ENCODE results near the gene FANCE.

Gene FANCE

DNA sequence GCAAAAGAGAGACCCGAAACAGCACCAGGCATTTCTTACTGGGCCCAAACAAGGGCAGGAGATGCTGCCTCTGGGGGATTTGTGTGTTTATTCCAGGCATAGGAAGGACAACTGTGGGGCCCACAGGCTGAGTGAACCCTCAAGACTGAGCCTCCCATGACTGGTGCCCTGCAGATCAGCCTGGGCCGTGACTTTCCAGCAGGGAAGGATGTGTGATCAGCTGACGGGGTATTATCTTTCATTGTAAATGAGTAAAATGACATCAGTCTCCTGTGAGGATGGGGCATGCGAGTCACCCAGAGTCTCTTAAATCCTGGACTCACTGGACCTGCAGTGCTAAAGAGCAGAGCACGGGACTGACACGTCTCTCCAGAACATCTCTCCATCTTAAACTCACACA is 48.6 kb downstream of the FANCE start:
- H3K9ac ChIP-seq: no peak overlapping the region
- TF ChIP-seq CTCF (conservative IDR thresholded peaks at IDR 0.05; ENCODE audit: low read depth, low read length): no peak
- H3K27me3 ChIP-seq (ENCODE audit: insufficient read depth, low read depth): no peaks in the 10 kb centered on the region
- H3K36me3 ChIP-seq (ENCODE audit: insufficient read depth): no peaks in the 10 kb centered on the region
- H2AFZ ChIP-seq (ENCODE audit: low read depth): no peak overlapping the region
- peaks cover 5% of the 10 kb centered on the region for H3K4me1 ChIP-seq (ENCODE audit: low read depth, poor library complexity, severe bottlenecking)
- no peak overlapping the region for H3K27ac ChIP-seq
- no peak overlapping the region for H3K4me3 ChIP-seq (IDR thresholded peaks at IDR 0.05; ENCODE audit: insufficient read depth, low read depth, low read length)
- no peak overlapping the region for H3K4me2 ChIP-seq
- H4K20me1 ChIP-seq (ENCODE audit: insufficient read depth): no peaks in the 10 kb centered on the region
- H3K79me2 ChIP-seq (ENCODE audit: insufficient read depth, low read depth): no peaks in the 10 kb centered on the region

GRCh38 chr6:35501784-35502183 is 49.6 kb downstream of the FANCE start:
- no peaks in the 10 kb centered on the region for H3K27me3 ChIP-seq (ENCODE audit: insufficient read depth, low read depth)
- no peak overlapping the region for H3K4me3 ChIP-seq (IDR thresholded peaks at IDR 0.05; ENCODE audit: insufficient read depth, low read depth, low read length)
- H3K36me3 ChIP-seq (ENCODE audit: insufficient read depth): no peaks in the 10 kb centered on the region
- H3K4me1 ChIP-seq (ENCODE audit: low read depth, poor library complexity, severe bottlenecking): peaks cover 5% of the 10 kb centered on the region
- H3K4me2 ChIP-seq: no peak overlapping the region
- H2AFZ ChIP-seq (ENCODE audit: low read depth): no peak overlapping the region
- no peaks in the 10 kb centered on the region for H4K20me1 ChIP-seq (ENCODE audit: insufficient read depth)
- H3K9ac ChIP-seq: no peak overlapping the region
- no peak for TF ChIP-seq CTCF (conservative IDR thresholded peaks at IDR 0.05; ENCODE audit: low read depth, low read length)
- H3K79me2 ChIP-seq (ENCODE audit: insufficient read depth, low read depth): no peaks in the 10 kb centered on the region
- no peak overlapping the region for H3K27ac ChIP-seq

GRCh38 chr6:35503534-35503933 is 51.4 kb downstream of the FANCE start:
- no peak overlapping the region for H2AFZ ChIP-seq (ENCODE audit: low read depth)
- no peak overlapping the region for H3K4me3 ChIP-seq (IDR thresholded peaks at IDR 0.05; ENCODE audit: insufficient read depth, low read depth, low read length)
- H3K9ac ChIP-seq: no peak overlapping the region
- no peaks in the 10 kb centered on the region for H3K27me3 ChIP-seq (ENCODE audit: insufficient read depth, low read depth)
- no peaks in the 10 kb centered on the region for H4K20me1 ChIP-seq (ENCODE audit: insufficient read depth)
- TF ChIP-seq CTCF (conservative IDR thresholded peaks at IDR 0.05; ENCODE audit: low read depth, low read length): no peak
- no peaks in the 10 kb centered on the region for H3K36me3 ChIP-seq (ENCODE audit: insufficient read depth)
- no peak overlapping the region for H3K4me2 ChIP-seq
- H3K4me1 ChIP-seq (ENCODE audit: low read depth, poor library complexity, severe bottlenecking): no peaks in the 10 kb centered on the region
- no peak overlapping the region for H3K27ac ChIP-seq
- H3K79me2 ChIP-seq (ENCODE audit: insufficient read depth, low read depth): no peaks in the 10 kb centered on the region

DNA sequence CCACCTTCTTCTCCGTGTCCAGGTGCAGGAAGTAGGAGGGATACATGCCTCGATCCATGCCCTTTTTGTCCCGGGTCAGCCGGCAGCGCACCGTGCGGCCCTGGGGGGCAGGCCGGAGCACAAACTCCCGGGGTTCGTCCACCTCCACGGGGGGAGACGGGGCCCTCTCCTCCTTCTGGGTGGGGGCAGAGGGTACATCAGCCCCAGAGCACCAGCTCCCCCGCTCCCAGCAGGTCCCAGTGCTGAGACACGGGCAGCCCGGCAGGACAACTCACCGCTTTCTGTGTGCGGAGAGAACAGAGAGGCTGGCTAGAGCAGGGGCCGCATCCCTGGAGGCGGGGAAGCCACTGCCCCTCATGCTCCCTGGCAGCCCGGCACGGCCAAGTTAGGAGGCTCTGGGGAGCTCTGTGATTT is 53.9 kb downstream of the FANCE start:
- H2AFZ ChIP-seq (ENCODE audit: low read depth): no peak overlapping the region
- no peak for TF ChIP-seq CTCF (conservative IDR thresholded peaks at IDR 0.05; ENCODE audit: low read depth, low read length)
- H3K27me3 ChIP-seq (ENCODE audit: insufficient read depth, low read depth): no peaks in the 10 kb centered on the region
- no peak overlapping the region for H3K4me2 ChIP-seq
- no peak overlapping the region for H3K9ac ChIP-seq
- no peaks in the 10 kb centered on the region for H3K4me1 ChIP-seq (ENCODE audit: low read depth, poor library complexity, severe bottlenecking)
- H3K27ac ChIP-seq: no peak overlapping the region
- no peaks in the 10 kb centered on the region for H3K79me2 ChIP-seq (ENCODE audit: insufficient read depth, low read depth)
- no peaks in the 10 kb centered on the region for H3K36me3 ChIP-seq (ENCODE audit: insufficient read depth)
- H3K4me3 ChIP-seq (IDR thresholded peaks at IDR 0.05; ENCODE audit: insufficient read depth, low read depth, low read length): no peak overlapping the region
- no peaks in the 10 kb centered on the region for H4K20me1 ChIP-seq (ENCODE audit: insufficient read depth)

DNA sequence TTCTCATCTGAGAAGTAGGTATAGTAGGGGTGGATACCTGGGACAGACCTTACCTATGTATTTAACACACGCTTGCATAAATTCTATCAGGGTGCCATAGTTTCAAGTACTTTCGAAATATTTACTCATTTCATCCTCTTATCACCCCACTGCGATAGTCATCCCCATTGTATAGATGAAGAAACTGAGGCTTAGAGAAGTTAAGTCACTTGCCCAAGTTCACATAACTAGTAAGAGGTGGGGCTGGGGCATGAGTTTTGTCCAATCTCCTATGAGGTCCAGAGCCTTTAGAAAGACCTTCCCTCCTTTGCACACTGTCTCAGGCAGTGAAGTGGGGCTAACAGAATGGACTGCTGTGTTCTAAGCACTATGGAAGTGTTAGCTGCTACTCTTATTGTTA is 54.4 kb downstream of the FANCE start:
- no peak overlapping the region for H3K4me2 ChIP-seq
- H4K20me1 ChIP-seq (ENCODE audit: insufficient read depth): no peaks in the 10 kb centered on the region
- H3K4me1 ChIP-seq (ENCODE audit: low read depth, poor library complexity, severe bottlenecking): no peaks in the 10 kb centered on the region
- no peaks in the 10 kb centered on the region for H3K27me3 ChIP-seq (ENCODE audit: insufficient read depth, low read depth)
- H3K4me3 ChIP-seq (IDR thresholded peaks at IDR 0.05; ENCODE audit: insufficient read depth, low read depth, low read length): no peak overlapping the region
- H3K36me3 ChIP-seq (ENCODE audit: insufficient read depth): no peaks in the 10 kb centered on the region
- H3K79me2 ChIP-seq (ENCODE audit: insufficient read depth, low read depth): no peaks in the 10 kb centered on the region
- H2AFZ ChIP-seq (ENCODE audit: low read depth): no peak overlapping the region
- TF ChIP-seq CTCF (conservative IDR thresholded peaks at IDR 0.05; ENCODE audit: low read depth, low read length): no peak
- no peak overlapping the region for H3K9ac ChIP-seq
- no peak overlapping the region for H3K27ac ChIP-seq

All from KMS-11 (cell line).